Esophagus mucosa (tissue), 1 donor: ENCODE data around the gene RAB4A. TPM values are rescaled to one million over a fixed set of nuclear protein-coding genes. Genes with fewer than 3 reads are reported as not detected.
A peak's percentile ranks its signal among the peaks of the same experiment; 100 is the strongest.
"Not testable (repeated sequence)": the region's sequence is repeated elsewhere in the genome, so short reads cannot be mapped to it uniquely, and the experiment has no call there.

Experiments used
- ATAC-seq: fragments of 200-7000 bp; cut with Tn5 transposase; one replicate; pipeline ENCODE4 v1.9.1; 2020
- total RNA-seq: library from RNA; stranded (reverse); gene quantifications from one replicate; pipeline ENCODE4 v1.2.4, GENCODE V29; 2023
- donor health status: DM: yes; HTN: yes; CAD: no.

Gene RAB4A
- total RNA-seq, 1 donor from 2014 or later, result 58.5 TPM

DNA sequence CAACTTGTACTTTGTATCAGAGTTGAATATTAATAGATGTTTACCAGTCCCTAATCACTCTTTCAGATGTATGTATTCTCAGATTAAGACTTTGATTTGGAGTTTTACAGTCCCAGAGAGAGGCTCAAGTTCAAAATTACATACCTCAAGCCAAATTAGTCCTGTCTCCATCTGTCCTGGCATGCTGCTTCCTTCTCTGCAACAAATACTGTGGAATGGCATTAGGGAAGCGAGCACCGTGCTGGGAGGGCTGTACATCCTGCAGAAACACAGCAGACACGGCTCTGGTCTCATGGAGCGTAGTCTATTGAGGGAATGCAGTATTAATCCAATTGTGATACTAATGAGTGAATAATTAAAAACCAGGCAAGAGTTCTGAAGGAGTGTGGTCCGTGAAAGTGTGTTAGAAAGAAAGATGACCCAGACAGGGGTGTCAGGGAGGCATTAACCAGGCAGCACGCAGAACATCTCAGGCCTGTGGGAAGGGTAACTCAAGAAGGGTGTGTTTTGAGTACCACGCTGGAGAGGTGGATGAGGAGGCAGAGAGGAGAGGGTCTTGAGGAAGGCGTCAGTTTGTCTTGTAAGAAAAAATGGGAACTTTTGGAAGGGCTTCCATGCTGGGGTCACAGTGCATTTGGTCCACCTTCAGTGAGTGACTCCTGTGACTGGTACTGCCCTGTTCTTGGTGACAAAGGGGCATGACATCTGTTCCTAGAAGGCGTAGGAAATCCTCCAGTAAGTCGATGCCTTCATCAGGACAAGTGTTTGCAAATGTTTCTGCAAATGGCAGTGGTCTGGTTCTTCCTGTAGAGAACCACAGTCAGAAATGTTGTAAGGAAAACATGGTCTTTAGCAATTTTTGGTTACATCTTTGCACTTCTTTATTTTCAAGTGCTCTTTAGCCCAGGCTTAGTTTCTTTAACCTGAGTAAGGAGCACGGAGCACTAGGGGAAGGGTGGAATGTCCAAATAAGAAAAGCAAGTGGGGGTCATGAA lies 1.6 kb downstream of the RAB4A start:
- ATAC-seq, result no peak

DNA sequence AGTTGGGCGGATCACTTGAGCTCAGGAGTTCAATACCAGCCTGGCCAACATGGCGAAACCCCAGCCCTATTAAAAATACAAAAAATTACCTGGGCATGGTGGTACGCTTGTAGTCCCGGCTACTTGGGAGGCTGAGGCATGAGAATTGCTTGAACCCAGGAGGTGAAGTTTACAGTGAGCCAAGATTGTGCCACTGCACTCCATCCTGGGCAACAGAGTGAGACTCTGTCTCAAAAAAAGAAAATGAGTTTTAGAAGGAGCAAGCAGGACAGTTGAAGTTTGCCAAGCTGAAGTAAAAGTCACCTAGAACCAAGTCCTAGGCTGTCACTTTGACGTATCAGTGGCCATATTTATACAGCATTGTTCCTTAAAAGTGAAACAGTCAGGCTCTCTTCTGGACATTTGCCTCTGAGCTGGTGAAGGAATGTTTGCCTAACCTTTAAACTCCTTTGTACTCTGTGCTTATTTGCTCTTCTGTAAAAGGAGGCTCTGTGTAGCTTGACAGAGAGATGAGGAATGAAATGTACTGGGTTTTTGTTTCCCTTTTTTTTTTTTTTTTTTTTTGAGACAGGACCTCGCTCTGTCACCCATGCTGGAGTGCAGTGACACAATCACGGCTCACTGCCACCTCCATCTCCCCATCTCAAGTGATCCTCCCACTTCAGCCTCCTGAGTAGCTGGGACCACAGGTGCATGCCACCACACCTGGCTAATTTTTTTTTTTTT lies 2.8 kb downstream of the RAB4A start:
- ATAC-seq, result no peak

DNA sequence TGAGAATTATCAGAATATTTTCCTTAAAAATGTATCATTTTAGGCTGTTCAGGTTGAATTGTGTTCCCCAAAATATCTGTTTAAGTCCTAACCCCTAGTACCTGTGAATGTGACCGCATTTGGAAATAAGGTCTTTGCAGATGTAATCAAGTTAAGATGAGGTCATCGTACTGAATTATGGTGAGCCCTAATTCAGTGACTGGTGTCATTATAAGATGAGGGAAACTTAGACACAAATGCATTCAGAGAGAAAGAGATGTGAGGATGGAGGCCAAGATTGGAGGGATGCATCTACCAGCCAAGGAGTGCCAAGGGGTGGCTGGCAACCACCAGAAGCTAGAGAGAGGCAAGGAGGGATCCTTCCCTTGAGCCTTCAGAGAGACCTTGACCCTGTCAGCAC lies 4.1 kb downstream of the RAB4A start:
- ATAC-seq, result no peak

DNA sequence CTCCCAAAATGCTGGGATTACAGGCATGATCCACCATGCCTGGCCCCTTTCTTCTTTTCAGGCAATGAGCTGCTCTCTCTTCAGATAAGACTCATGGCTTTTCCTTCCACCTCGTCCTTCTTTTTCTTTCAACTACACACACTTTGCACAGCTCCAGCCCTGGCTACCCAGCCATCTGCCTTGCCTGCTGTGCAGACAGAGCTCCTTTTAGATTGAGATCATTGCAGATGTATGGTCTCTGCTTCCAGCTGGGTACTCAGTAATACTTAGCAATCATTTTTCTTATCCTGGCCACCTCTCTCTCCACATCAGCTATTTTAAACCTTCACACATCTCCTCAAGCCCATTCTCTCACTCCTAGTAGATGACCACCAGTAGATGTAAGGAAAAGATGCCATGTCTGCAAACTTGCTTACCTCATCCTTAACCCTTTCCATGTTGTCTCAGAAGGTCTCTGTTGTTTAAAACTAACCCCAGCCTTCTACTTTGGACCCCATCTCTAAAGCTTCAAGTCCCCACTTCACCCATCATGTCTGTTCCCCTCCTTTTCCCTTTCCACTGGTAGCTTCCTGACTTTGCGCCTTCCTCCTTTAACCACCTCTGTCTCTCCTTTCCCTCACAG lies 7.3 kb downstream of the RAB4A start:
- no peak for ATAC-seq

DNA sequence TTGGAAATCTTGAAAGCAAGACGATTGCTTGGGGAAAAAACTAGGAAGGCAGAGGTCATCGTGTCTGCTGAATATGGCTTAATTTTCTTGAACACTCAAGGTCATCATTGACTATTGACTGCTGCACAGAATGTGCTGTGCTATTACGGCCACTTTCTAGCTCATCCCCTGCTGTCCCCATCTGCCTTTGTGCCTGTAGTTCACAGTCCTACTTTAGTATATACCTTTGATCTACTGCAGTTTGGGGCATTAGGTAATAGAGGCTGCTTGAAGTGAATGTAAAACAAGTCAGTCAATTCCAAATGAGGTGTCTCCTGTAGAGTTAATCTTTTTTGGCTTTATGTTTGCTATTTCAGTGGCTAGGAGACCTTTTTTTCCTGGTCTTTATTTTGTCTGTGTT lies 8.3 kb downstream of the RAB4A start:
- no peak for ATAC-seq

DNA sequence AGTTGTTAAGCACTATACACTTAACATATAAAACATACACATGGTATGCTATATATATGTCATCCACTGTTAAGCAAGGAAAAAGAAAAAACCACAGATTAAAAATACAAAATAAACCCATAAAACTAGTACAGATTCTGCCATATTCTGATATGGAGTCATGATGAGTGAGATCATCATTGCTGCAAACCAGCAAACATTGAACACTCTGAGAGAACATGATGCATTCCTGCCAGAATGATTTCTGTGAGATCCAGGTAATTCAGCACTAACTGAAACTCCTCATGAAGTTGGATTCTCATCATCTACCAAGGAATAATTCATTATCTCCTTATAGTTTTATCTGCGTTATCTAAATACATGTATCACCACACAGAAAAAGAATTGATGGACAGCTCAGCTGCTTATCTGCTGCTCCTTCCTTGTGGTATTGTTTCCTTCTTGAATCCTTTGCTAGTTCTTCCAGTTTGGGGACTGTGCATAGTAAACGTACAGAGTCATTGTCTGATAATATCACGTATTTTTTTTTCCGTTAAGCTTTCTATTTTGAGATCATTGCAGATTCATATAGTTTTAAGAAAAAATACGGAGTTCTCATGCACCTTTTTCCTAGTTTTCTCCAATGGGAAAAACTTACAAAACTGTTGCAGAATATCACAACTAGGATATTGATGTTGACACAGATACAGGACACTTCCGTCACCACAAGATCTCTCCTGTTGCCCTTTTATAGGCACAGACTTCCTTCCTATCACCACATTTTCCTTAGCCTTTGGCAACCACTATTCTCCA lies 9.3 kb downstream of the RAB4A start:
- no peak for ATAC-seq

DNA sequence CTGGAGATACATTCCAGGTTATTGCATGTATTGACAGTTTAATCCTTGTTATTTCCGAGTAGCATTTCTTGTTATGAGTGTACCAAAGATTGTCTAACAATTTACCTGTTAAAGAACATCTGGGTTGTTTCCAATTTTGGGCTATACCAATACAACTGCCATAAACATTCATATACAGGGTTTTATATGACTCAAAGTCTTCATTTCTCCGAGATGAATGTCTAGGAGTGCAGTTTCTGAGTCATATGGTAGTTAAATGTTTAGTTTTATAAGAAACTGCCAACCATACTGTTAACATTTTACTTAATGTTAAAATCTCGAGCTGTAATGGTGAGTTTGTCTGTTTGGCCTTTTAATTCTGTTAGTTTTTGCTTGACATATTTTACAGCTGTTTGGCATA lies 10.0 kb downstream of the RAB4A start:
- no peak for ATAC-seq

DNA sequence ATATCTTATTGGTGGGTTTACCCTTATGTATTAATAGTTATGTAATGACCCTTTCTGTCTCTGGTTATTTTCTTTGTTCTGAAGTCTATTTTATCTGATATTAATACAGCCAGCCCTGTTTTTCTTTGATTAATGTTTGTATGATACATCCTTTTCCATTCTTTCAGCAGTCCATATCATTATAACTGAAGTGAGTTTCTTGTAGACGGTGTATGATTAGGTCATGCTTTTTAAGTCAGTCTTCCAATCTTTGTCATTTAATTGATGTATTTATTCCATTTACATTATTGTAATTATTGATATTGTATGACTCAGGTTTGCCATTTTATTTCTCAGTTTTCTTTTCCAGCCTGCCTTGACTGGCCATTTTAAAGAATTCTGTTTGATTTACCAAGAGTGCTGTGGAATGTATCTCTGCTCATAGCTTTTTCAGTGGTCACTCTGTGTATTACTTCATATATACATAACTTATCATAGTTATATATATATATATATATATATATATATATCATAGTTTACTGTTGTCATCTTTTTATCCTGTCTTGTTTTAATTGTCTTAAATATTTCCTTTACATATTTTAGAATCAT lies 10.5 kb downstream of the RAB4A start:
- ATAC-seq, result no peak

DNA sequence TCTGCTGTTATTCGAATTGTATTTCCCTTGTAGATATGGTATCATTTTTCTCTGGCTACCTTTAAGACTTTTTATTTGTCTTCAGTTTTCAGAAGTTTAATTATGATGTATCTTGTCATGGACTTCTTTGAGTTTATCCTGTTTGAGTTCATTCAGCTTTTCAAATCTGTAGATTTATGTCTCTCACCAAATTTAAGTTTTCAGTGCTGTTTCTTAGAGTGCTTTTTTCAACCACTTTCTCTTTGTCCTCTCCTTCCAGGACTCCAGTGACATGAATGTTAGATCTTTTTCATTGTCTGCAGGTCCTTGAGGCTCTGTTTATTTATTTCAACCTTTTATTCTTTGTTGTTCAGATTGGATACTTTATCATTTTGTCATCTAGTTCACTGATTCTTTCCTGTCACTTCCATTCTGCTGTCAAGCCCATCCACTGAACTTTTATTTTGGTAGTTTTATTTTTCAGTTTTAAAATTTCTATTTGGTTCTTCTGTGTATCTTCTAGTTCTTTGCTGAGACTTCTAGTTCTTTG lies 11.4 kb downstream of the RAB4A start:
- ATAC-seq, result no peak

DNA sequence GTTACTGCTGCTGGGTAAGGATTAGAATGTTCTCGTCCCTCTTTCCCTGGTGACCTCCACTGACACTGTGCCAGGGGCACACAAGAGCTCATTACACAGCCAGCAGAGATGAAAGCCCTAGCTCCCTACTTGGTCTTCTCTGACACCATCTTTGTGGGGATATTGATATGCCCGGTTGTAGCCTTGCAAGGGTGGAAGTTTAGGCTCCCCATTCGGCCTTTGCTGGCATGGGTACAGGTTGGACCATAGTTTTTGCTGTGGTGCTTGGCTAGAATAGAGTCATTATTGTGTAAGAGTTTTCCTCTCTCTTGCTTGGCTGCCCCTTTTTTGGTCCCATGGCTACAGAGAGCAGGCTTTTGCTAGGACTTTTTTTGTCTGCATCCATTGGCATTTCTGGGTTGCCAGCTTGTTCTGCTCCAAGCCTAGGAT lies 12.3 kb downstream of the RAB4A start:
- ATAC-seq, result no peak

DNA sequence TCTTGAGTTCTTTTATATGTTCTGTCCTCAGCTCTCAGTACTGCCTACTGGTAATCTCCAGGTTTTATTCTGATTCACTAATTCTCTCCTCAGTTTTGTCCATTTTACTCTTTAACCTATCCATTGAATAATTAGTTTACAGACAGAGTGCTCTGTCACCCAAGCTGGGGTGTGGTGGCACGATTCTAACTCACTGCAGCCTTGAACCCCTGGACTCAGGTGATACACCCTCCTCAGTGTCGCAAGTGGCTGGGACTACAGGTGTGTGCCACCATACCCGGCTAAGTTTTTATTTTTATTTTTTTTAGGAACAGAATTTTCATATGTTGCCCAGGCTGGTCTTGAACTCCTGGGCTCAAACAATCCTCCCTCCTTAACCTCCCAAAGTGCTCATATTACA lies 14.0 kb downstream of the RAB4A start:
- ATAC-seq, result no peak

DNA sequence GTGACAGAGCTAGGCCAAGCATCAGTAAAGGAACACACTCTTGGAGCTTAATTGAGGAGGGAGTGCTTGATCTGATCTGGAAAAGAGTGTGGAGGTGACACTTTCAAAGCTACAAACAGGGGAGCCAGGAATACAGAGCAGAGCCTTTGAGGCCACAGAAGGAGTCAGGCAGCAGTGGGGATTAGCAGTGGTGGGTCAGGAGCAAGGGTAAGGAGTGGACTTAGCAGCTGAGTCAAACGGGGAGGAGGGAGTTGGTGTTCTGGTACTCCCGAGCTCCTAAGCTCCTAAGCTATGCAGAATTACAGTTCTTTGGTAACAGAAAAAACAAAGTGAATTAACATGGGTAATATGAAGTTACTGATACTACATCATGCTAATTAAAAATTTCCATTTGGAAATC lies 14.5 kb downstream of the RAB4A start:
- ATAC-seq, result peak; percentile 68

DNA sequence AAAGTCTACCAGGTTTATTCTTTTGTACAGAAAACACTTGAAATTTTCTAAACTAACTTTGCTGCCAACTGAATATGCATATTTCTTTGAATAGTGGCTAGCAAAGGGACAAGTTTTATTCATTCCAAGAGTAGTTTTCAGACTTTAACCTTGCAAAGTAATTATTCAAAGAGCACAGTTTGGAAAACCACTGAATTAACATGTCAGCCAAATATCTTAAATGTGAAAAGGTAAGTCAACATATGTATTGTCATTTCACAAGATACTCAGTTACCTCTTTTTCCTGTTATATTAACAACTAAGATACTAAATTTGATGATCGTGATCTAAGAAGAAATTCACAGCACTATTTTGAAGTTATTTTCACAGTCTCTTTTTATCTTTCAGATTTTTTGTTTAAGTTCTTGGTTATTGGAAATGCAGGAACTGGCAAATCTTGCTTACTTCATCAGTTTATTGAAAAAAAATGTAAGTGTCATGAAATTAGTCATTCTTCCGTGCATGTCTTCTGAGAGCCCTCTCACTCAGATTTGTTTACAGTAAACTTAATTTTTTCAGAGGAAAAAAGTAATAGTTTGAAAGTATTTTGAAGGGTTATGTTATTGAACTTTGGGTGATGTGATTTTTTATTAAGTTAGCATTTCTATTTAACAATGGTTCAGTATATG lies 15.3 kb downstream of the RAB4A start:
- no peak for ATAC-seq

DNA sequence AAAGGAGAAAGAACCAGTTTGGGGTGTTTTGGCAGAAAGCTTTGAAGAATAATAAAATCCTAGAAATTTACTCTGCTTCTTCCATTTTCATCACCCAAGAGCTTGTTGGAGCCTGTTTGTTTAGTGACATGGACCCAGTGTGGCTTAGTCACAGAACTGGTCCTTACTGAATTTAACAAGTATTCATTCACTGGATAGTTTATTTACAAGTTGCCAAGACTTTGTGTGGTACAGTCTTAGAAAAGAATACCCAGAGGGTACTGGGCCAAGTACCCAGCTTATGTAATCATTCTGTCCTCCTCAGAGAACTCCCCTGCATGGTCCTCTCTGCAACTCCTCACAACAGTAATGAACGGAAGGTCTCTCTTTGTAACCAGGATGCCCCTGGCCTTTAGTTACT lies 16.4 kb downstream of the RAB4A start:
- ATAC-seq, result peak; percentile 73

DNA sequence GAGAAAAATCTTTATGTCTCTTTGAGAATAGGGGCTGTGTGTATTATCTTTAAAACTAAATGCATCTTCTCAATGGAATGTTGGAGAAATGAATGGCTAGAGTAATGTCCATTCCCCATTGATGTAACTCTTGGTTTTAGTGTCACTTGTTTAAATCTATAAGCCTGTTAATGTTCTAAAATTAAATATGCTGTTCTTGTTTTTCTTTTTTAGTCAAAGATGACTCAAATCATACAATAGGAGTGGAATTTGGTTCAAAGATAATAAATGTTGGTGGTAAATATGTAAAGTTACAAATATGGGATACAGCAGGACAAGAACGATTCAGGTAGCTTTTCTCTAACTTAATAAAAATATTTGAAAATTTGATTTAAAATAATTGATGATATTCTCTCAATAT lies 17.6 kb downstream of the RAB4A start:
- ATAC-seq, result no peak

DNA sequence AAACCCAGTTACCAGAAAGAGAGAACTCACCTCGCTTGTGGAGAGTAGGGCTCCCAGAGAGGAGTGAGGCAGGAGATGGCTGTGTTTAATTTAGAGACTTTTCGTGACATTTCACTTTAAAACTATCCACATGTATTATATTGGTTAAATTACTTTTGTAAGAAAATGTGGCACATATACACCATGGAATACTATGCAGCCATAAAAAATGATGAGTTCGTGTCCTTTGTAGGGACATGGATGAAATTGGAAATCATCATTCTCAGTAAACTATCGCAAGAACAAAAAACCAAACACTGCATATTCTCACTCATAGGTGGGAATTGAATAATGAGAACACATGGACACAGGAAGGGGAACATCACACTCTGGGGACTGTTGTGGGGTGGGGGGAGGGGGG lies 20.8 kb downstream of the RAB4A start:
- ATAC-seq, result not testable (repeated sequence)

DNA sequence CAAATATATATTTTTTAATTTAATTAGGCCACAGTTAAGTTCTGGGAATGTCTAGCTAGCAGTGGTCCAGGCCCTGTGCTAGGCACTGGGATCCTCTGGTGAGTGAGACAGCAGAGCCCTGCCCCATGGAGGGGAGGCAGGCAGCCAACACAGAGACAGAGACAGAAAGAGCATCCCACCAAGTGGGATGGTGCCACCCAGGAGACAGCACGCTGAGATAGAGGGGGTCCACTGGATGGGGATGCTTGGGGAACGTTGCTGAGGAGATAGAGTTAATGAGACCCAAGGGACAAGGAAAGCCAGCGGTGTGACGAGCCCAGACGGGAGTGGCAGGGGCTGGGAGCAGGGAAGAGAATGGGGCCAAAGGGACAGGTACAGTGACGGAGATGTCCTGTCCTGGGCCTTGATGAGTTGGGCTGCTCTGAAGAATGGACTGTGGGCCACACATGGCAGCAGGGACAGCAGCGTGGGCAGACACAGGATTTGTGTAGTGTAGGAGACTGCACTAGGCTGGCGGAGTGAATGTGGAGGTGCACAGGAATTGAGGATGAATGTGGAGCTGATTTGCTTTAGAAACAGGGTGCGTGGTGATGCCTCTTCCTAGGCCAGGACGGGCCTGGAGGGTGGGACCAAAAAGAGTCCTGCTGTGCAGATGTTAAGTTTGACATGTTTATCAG lies 22.8 kb downstream of the RAB4A start:
- ATAC-seq, result no peak

DNA sequence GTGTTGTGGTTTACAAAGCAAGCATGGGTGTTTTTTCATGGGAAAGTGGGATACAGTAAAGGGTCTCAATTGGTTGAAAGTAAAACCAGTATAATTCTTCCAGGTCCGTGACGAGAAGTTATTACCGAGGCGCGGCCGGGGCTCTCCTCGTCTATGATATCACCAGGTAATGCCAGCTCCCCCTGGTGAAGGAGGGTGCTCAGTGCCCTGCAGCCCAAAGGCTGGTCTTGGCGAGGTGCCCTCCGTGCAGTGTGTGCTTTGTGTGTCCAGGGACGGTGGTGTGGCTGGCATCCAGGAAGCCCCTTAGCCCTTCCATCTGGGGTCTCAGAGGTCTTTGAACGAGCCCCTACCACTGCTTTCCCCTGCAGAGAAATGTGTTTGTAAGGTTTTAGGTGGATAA lies 24.8 kb downstream of the RAB4A start:
- no peak for ATAC-seq

DNA sequence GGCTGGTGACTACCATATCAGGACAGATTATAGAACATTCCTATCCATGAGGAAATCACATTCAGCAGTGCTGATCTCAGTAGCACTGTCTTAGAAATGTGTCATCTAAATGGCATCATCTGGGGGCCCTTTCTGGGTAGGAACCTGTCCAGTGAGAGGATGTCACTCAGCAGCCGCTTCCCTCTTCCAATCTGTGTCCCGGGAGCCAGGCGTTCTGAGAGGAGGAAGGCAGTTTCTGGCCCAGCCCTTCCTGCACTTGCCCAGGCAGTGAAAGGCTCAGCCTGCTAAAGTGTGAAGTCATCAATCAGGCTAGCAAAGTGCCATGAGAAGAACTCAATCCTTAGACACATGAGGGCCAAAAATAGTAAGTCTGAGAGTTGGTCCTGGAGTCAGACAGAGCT lies 25.6 kb downstream of the RAB4A start:
- ATAC-seq, result peak; percentile 87

DNA sequence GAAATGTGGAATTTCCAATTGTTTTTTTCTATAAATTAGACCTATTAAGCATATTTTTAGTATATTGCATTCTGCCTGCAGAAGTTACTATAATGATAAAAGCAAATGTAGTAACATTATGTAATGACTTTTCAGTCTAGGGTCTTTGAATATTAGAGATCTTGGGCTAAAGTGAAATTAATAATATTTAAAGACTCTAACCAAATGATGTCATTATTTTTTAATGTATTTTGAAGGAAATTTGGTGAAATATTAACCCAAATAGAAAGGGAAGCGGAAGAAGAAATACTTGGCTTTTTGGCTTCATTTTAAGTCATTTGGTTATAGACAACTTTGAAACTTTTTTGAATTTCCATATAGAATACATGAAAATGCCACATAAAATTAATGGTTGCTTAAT lies 26.8 kb downstream of the RAB4A start:
- ATAC-seq, result no peak

DNA sequence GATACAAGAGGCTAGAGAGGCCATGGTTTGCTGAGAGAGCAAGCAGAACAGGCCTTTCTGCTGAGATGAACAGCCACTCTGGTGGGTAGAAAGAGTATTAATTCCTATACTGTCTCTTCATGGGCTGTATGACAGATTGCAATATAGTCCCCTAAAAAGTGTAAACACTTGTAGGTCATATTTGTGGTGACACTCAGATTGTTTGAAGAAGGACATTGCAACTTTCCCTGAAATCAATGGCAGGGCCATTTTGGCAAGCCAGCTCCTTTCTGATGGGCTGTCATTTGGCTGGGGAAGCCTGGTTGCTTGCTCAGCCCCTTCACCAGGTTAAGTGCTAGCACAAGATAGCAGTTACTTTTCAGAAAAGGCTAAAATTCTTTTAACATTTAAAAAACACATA lies 27.5 kb downstream of the RAB4A start:
- ATAC-seq, result no peak
